ENCODE data around the gene ZCCHC10.
A peak's percentile ranks its signal among the peaks of the same experiment; 100 is the strongest.
"Not testable (repeated sequence)": the region's sequence is repeated elsewhere in the genome, so short reads cannot be mapped to it uniquely, and the experiment has no call there.

ZCCHC10 gene

DNA sequence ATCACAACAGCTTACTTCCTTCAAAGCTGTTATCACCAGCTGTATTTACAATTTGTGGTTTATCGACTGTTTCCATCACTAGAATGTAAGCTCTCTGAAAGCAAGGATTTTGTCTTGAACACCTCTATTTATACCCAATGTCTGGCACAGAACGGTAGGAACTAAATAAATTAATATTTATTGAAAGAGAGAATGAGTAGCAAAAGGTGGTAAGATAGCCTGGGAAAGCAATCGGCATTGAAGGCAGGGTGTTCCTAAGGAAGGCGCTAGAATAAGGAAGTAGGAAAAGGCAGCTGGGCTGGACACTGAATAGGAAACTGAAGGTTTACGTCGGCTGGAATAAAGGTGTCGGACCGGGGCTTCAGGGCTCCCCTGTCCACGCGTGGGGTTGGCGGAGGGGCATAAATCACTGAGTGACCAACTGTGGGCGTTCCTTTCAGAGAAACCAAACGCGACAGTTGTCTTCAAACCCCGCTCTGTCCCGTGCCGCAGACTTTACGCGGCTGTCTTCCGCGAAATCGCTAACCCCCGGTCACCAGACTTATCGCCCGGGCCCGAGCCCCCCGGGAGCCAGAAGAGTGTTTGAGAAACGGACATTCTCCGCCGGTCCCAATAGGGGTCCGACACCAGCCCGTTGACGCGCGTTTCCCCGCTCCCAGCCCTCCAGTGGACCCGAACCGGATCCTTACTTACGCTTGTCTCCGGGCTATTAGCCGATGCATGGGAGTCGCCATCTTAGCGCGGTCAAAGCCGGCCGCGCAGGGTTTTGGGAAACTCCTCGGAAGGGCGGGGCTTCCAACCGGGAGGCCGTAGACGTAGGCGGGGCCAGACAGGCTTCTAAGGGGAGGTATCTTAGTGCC lies at the start of gene ZCCHC10:
Gene ZCCHC10, minus strand, starts transcription at position 746 of the 860 bp plus-strand sequence. Its CDS starts 12 bp downstream, at position 734.
- DNase-seq, result peak; percentile 93 to 94

DNA sequence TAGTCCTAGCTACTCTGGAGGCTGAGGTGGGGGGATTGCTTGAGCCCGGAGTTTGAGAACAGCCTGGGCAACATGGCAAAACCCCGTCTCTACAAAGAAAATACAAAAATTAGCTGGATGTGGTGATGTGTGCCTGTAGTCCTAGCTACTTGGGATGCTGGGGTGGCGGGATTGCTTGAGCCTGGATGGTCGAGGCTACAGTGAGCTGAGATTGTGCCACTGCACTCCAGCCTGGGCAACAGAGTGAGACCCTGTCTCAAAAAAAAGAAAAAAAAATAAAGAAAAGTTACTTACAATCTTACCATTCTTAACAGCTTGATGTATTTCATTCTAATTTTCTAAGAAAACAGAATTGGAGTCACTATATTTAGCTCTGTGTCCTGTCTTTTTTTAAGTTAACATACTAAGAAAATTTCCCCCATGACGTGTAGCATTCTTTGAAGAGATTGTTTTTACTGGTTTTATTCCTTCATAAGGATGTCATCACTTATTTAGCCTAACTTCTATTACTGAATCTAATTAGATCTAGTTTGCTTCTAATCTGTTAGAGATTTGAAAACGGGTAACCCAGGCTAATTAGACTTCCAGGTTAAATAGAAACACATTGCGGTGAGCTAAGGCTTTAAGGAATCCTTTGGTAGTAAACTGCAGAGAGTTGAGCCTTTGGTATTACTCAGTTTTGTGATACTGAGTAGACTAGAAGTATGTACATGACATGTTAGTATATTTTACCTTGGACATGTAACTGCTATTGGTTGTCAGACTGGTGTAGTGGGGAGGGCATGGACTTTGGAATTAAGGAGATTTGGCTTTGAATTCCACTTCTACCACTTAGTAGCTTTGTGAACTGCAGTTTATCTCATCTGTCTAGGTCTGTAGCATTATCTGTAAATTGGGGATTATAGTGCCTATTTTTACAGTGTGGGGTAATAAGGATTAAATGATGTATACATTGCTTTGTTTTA lies 49.5 kb upstream of the ZCCHC10 start:
- DNase-seq, result no peak

DNA sequence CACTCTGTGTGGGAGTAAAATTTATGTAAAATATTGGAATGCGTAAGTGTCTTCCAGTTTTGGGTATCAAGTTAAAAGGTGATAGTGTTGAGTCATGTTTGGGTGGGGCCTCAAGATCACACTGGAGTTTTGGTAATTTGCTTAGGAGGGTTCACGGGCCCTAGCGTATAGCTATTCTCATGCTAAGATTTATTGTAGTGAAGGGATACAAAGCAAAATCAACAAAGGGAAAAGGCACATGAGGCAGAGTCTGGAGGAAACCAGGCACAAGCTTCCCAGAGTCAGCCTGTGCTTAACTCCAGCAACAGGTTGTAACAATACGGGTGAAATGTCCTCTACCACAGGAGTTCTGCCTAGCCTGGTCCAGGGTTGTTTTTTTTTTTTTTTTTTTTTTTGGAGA lies 45.7 kb upstream of the ZCCHC10 start:
- no peak for DNase-seq

DNA sequence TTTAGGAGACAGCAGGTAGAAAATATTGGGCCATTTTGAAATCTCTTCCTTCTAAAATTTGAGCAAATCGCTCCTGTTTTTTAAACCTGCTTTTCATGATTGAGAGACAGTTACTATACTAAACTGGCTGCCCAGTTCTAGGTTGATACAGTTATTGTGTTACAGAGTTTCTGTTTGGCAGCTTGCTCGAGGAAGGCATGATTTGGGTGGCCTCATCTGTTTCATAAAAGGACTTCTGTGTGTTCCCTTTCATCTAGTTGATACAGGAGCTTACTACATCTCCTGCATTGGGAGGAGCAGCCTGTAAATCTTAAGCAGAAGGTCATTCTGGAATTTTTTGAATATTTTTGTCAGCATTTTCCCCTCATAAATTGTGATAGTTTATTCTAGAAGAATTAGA lies 39.7 kb upstream of the ZCCHC10 start:
- no peak for DNase-seq

DNA sequence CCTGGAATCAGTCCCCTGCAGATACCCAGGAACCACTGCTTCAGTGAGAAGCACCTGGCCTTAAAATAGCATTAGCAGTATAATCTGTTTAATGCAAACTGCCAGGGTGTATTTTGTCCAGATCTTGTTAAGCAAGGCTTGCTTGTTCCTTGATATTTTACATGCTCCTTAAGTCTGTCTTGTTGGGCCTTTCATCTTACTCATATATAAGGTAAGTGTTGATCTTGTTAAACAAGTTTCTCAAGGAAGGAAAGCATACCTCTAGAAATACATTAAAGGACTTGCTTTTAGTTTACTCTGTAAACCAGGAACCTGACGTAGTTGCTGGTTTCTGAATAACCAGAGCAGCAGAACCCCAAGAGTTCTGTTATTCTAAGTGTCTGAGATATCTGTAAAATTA lies 39.1 kb upstream of the ZCCHC10 start:
- DNase-seq, result no peak

DNA sequence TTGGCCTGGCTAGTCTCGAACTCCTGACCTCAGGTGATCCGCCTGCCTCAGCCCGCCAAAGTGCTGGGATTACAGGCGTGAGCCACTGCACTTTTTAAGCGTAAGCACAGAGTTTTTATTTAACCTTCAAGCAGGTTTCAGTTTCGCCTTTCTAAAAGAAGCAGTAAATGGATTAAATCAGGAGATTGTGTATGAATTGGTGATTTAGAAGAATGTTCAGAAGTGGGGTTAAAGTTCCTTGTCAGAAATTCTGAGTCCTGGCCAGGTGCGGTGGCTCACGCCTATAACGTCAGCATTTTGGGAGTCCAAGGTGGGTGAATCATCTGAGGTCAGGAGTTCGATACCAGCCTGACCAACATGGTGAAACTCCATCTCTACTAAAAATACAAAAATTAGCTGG lies 37.6 kb upstream of the ZCCHC10 start:
- DNase-seq, result no peak

DNA sequence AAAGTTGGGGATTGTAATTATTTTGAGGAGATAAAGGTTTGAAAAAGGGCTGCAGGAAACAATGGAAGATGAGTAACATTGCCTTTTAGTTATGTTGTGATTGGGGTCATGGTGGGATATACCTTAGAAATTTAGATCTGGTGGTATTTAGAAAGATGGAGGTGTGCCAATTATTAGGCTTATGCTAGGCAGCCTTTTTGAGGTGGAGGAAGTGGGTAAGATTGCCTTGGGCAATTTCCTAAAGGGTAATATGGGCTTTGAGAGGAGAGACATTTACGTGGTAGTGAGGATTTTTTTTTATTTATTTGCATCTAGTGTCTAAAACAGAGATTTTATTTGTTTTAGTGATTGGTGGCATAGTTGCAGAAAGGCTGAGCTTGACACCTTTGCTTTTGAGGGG lies 35.9 kb upstream of the ZCCHC10 start:
- DNase-seq, result no peak

DNA sequence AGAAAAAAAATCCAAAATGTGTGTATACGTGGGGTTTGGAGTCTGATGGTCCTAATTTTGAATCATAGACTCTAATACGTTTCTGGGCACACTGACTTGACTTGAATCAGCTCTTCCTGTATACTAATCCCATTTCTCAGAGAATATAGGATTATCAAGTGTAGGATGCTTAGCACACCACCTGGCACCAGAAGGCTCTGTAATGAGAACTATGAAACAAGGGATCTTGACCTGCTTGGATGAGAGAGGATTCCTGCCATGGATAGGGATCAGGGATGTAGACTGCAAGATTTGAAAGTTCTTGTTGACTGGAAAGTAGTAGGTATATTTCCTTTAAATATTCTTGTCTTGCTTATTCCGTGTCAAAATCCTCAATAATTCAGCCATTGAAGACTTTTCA lies 33.3 kb upstream of the ZCCHC10 start:
- no peak for DNase-seq

DNA sequence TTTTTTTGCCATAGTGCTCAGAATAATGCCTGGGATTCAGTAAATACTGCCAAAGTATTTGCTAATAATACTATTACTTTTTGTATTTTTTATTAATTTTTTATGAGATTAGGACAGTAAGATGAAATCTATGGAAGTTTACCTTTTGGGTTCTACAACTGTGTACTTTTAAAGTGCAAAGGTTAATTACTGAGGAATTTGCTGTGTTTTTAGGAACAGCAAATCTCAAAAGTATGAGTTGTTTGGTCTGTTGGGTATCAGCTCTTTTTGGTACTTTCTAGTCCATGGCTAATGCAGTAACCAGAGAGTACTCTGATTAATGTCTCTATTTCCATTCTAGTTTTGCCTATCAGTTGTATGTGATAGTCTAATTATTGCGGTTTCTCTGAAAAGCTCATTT lies 30.5 kb upstream of the ZCCHC10 start:
- DNase-seq, result no peak

DNA sequence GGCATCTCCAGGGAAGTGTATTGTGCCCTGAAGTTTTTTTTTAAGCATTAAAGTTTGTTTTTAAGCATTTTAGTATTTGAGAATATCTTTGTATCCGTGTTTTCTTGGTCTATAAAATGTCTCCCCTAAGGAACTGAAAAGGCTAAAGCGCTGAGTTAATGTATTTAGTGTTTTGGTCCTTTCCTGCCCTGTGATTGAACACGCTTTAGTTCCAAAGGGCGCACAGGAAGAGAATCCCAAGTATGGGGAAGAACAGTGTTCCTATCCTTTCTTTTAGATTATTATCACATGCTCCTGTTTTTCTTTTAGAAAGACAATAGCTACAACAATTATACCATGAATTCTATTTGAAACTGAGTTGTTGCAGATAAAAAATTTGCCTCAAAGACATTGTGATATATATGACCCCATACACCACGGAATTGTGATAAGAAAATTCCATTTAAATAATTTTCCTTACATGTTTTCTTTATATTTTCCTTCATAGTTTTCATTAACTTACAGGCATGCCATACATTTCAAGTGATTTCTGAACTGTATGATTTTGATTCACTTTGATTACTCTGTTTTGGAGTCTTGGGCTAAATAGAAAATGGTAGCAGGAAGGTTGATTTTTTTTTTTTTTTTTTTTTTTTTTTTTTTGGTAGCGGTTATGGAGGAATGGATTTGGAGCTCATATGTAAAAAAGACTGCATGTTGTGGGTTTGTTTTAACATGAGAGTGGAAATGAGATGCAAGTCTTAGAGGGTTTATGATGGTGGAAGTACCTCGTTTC lies 28.5 kb upstream of the ZCCHC10 start:
- DNase-seq, result no peak

DNA sequence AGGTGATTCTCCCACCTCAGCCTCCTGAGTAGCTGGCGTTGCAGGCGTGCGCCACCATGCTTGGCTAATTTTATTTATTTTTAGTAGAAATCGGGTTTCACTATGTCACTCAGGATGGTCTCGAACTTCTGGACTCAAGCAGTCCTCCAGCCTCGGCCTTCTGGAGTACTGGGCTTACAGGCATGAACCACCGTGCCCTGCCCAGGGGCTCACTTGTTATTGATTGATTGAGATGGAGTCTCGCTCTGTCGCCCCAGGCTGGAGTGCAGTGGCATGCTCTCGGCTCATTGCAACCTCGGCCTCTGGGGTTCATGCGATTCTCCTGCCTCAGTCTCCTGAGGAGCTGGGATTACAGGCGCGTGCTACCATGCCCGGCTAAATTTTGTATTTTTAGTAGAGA lies 27.1 kb upstream of the ZCCHC10 start:
- DNase-seq, result no peak

DNA sequence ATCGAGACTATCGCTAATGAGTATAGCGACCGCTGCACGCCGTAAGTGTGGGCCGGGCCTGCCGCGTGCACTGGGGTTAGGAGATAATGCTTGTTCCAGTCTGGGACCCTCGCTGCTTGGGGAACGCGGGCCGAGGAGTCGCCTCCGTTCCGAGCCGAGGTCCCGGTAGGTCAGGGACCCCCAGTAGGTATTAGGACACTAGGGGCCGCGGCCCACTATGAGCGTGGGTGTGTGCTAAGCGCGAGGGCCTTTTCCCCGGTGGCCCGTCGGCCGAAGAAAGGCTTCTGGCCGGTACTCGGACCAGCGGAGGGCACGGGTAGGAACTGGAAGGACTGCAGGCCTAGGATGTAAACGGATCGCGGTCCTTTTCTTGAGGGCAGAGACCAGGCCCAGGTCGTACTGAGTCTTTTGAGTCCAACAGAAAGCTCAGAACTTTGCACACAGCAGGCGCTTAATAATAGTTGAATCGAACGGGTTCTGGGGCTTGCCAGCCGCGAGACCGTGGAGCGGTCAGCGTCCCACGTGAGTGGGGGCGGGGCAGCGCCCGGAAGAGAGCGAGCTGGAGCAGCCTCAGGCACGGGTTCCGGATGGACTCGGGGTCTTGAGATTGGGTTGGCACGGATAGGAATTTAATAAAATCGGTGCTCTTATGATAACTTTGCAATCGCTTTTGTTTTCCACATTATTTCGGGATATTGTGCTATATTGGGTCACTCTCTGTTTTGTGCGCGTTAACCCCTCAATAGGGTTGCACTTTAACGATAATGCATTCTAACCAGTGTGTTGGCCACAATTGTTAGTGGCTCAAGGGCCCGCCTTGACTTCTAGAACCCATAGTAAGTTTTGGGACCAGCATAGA lies 26.2 kb upstream of the ZCCHC10 start:
- peak; percentile 70 to 78 for DNase-seq

DNA sequence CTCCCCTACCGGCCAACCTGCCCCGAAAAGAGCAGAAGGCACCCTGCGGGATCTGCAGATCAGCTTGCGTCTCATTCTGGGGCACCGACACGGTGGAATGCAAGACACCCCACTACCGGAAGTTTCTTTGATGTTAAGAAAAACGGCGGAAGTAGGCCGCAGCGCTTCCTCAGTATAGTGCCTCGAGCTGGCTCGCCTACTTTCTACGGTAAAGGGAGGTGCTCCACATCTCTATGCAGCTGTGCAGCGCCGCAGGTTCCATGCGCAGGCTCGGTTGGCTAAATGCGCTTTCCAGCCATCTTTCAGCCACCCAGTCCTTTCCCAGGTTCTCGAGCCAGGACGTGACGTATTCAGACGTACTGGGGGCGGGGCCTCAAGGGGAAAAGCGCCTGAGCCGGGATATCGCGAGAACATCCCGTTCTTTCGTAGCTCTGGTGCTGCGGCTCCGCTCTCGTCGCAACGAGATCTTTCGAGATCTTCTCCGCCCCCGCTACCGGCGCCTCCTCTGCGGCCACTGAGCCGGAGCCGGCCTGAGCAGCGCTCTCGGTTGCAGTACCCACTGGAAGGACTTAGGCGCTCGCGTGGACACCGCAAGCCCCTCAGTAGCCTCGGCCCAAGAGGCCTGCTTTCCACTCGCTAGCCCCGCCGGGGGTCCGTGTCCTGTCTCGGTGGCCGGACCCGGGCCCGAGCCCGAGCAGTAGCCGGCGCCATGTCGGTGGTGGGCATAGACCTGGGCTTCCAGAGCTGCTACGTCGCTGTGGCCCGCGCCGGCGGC lies 25.4 kb upstream of the ZCCHC10 start, which contains the start of gene HSPA4:
Gene HSPA4, plus strand, starts transcription at position 472 of the 775 bp plus-strand sequence. Its CDS starts 238 bp downstream, at position 710.
- peak; percentile 96 to 98 for DNase-seq

DNA sequence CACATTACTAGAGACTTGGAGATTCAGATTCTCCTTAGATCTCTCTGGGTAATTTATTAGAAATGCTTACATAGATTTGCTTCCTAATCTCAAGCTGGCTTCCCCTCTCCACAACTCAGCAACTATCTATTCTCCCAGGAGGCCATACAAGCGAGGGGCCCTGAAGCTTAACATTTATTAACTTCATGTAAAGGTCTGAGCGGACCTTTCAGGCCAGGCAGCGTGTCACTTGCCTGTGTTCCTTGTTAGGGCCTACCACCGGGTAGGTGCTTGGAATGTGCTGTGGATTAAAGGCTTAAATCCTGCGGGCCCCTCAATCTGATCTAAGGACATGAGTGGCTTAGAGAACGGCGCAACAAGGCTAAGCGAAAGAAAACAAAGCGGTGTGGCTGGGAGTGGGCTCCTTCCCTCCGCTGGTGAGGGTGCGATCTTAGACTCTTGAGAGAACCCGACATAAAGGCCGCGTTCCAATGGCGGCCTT lies 24.8 kb upstream of the ZCCHC10 start:
- peak in 1 of 2 donors; percentile 20 for DNase-seq

DNA sequence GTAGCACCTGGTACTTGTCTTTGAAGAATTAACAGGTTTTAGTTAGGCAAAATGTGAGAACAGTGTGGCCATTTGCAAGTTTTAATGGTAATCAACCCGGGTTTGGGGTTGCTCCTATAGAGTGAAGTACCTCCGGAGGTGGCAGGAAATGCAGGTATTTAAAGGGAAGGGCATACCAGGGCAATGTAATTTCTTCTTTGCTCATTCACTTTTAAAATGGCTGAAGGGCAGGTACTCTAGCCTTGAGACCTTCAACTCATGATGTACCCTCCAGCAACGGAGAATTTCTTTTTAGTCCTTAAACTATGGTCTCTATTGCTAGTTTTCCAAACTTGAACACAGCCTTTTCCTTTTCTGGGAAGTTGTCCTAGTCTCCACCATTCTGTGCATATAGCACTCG lies 24.2 kb upstream of the ZCCHC10 start:
- DNase-seq, result no peak

DNA sequence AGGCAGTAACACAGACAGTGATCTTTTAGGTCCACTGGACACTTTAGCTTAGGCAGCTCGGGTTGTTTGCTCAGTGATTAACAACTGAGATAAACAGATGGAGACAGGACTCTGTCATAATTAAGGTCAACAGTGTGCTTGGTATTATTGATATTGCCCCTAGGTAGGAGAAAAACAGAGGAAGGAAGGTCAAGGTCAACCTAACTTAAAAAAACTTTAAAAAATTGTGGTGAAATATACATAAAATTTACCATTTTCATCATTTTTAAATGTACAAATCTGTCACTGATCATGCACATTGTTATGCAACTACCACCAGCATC lies 23.3 kb upstream of the ZCCHC10 start:
- no peak for DNase-seq

DNA sequence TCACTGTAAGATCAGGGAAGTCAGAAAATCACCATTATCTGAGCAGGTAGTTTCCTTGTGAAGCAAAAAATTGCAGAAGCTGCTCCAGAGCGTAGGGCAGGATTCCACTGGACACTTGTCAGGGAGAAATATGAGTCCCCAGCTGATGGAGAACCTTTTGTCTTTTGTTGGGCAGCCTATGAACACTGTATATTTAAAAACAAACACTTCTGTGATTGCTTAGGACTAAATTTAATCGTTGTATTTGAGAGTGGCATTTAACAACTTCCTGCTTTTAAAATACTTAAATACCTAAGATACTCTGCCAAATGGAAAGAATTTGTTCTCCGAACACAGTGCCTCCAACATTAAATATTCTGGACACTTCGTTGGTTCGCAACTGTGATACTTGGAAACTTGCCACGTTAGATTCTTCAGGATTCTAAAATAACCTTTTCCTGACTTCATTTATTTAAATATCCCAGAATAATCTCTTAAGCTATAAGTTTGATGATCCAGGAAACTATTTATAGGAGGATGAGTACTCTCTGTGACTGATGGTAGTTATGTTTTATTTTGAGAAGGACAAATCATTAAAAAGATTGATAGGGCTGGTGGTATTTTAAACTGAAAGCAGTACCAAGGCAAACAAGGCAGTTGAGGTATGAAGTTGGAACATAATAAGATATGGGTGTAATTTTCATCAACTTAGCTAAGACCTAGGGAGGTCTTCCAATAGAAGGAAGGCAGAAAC lies 22.8 kb upstream of the ZCCHC10 start:
- no peak for DNase-seq

DNA sequence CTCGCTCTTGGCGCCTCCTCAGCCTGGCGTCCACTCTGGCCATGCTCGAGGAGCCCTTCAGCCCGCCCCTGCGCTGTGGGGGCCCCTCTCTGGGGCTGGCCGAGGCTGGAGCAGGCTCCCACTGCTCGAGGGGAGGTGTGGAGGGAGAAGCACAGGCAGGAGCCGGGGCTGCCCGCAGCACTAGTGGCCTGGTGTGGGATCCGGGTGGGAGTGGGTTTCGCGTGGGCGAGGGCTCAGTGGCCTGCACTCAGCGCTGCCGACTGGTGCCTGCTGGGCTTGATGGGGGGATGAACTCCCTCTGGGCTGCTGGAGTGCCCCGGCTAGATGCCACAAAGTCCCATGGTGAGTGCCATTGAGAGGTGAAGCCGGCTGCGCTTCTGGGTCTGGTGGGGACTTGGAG lies 21.1 kb upstream of the ZCCHC10 start:
- DNase-seq, result no peak

DNA sequence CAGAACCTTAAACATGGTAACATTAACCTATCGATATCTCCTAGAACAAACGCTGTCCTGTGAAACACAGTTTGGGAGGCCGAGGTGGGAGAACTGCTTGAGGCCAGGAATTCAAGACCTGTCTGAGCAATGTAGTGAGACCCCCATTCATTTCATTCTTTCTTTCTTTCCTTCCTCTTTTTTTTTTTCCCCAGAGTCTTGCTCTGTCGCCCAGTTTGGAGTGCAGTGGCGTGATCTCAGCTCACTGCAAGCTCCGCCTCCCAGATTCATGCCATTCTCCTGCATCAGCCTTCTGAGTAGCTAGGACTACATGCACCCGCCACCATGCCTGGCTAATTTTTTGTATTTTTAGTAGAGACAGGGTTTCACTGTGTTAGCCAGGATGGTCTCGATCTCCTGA lies 20.2 kb upstream of the ZCCHC10 start:
- not testable (repeated sequence) for DNase-seq

DNA sequence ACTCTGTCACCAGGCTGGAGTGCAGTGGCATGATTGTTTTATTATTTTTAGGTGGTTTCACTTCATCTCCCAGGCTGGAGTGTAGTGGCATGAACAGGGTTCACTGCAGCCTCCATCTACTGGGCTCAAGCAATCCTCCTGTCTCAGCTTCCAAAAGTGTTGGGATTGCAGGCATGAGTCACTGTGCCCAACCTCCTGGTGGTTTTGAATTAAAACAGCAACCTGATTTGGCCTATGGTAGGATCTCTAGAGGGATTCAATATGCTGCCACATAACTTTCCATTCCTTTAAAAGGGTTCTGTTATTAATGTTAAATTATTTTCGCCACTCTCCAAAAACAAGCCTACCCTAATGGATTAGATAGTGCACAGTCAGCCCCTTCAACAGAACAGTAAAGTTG lies 15.6 kb upstream of the ZCCHC10 start:
- DNase-seq, result no peak
